ENCODE data around the gene EXOG.

GRCh38 chr3:38528457-38528856, 32.3 kb downstream of the EXOG start:
- TF ChIP-seq POLR2A (IDR thresholded peaks at IDR 0.05; ENCODE audit: low read depth) (no peak), EP300 (IDR thresholded peaks at IDR 0.05) (no peak), CTCF (IDR thresholded peaks at IDR 0.05) (no peak), POLR2AphosphoS5 (IDR thresholded peaks at IDR 0.05) (no peak)
